H1 (cell line): ENCODE data around the gene MYL5. TPM values are rescaled to one million over a fixed set of nuclear protein-coding genes. Genes with fewer than 3 reads are reported as not detected.

Experiments
- CTCF ChIA-PET: fragments of 300-600 bp; sonication (Branson Sonifier 250); formaldehyde crosslinking; loops from one replicate; lab custom pipeline; 2021; ENCODE audit not compliant: partially characterized antibody; lab: Charles Lee
- POLR2A ChIA-PET: fragments of 300-600 bp; sonication (Branson Sonifier 250); formaldehyde crosslinking; loops from one replicate; lab custom pipeline; 2021; ENCODE audit warnings: inconsistent platforms; ENCODE audit not compliant: partially characterized antibody; lab: Charles Lee
- DNase-seq, 2 experiments: peaks; one replicate each; pipeline versions ENCODE4 v3.0.0 to v3.0.0-alpha.2; 2010 to 2022; ENCODE audit warnings: low spot score in 2 of 2, low read depth in 1 of 2, mixed read lengths in 1 of 2
- FAIRE-seq: peaks from 2 replicates; lab custom pipeline; 2011; peaks lifted over from hg19 to GRCh38; lab: Jason Lieb, UNC
- H2AFZ ChIP-seq: 2 replicates; pipeline ENCODE4 v1.8.1; 2012; ENCODE audit warnings: low read length, inconsistent platforms
- H2AK5ac ChIP-seq: 2 replicates; pipeline ENCODE4 v1.6.1; 2013; ENCODE audit warnings: low read depth, low read length
- H2BK120ac ChIP-seq: replicated peaks from 2 replicates; pipeline ENCODE3; 2013; ENCODE audit warnings: low read depth, low read length, inconsistent platforms
- H2BK12ac ChIP-seq: 2 replicates; pipeline ENCODE4 v1.6.1; 2013; ENCODE audit warnings: low read depth, low read length
- H2BK15ac ChIP-seq: 2 replicates; pipeline ENCODE4 v1.6.1; 2013; ENCODE audit warnings: low read length
- H2BK20ac ChIP-seq: 2 replicates; pipeline ENCODE4 v1.6.1; 2013; ENCODE audit warnings: low read length
- H2BK5ac ChIP-seq: 2 replicates; pipeline ENCODE4 v1.6.1; 2013; ENCODE audit warnings: low read depth, low read length
- H3K14ac ChIP-seq: 2 replicates; pipeline ENCODE4 v1.6.1; 2013; ENCODE audit warnings: inconsistent platforms; ENCODE audit not compliant: insufficient read length
- H3K18ac ChIP-seq: 2 replicates; pipeline ENCODE4 v1.6.1; 2013; ENCODE audit warnings: low read length; ENCODE audit errors: extremely low read depth
- H3K23ac ChIP-seq: 2 replicates; pipeline ENCODE4 v1.6.1; 2013; ENCODE audit warnings: inconsistent platforms; ENCODE audit not compliant: insufficient read length
- H3K23me2 ChIP-seq: 2 replicates; pipeline ENCODE4 v1.6.1; 2013; ENCODE audit warnings: low read depth, low read length
- H3K27ac ChIP-seq: 2 replicates; pipeline ENCODE4 v1.6.1; 2011; ENCODE audit warnings: low read depth, low read length, inconsistent platforms
- H3K27me3 ChIP-seq, 4 experiments: replicated peaks in 1 of 4; 1 replicate in 1 of 4; 2 replicates in 3 of 4; pipeline versions ENCODE4 v1.6.1 to v1.8.1; 2011 to 2013; ENCODE audit warnings: low read length in 3 of 4, mild to moderate bottlenecking in 3 of 4, inconsistent platforms in 2 of 4, mixed read lengths in 2 of 4, moderate library complexity in 1 of 4; ENCODE audit not compliant: control insufficient read depth in 3 of 4, insufficient read depth in 3 of 4; ENCODE audit errors: extremely low read depth in 1 of 4
- H3K36me3 ChIP-seq, 4 experiments: 2 replicates each; pipeline versions ENCODE4 v1.6.1 to v1.8.1; 2011 to 2013; ENCODE audit warnings: mild to moderate bottlenecking in 4 of 4, low read length in 3 of 4, moderate library complexity in 2 of 4, control low read depth in 1 of 4, inconsistent platforms in 1 of 4; ENCODE audit not compliant: insufficient read depth in 4 of 4, control insufficient read depth in 2 of 4
- H3K4ac ChIP-seq: replicated peaks from 2 replicates; pipeline ENCODE3; 2013; ENCODE audit warnings: low read length, low read depth, mixed read lengths, inconsistent platforms; ENCODE audit not compliant: insufficient read length
- H3K4me1 ChIP-seq, 4 experiments: replicated peaks in 1 of 4; 1 replicate in 1 of 4; 2 replicates in 3 of 4; pipeline versions ENCODE4 v1.6.1 to v1.8.1; 2011 to 2013; ENCODE audit warnings: low read length in 3 of 4, inconsistent platforms in 2 of 4, mixed read lengths in 1 of 4; ENCODE audit not compliant: insufficient read depth in 4 of 4, control insufficient read depth in 3 of 4
- H3K4me2 ChIP-seq, 2 experiments: 2 replicates each; pipeline versions ENCODE4 v1.6.1 to v1.8.1; 2011 to 2013; ENCODE audit warnings: low read depth in 2 of 2, low read length in 2 of 2, control low read depth in 1 of 2, inconsistent platforms in 1 of 2, mild to moderate bottlenecking in 1 of 2; ENCODE audit not compliant: insufficient read depth in 1 of 2
- H3K4me3 ChIP-seq, 4 experiments: fragments of 200-600, 300-600 bp in 1 of 4; sonication (generic), shearing (Covaris generic), sonication (Bioruptor Twin) in 1 of 4; 2 replicates each; pipeline versions ENCODE4 v1.5.1 to v1.8.1; 2011 to 2016; ENCODE audit warnings: low read length in 4 of 4, low read depth in 3 of 4, control low read depth in 2 of 4, inconsistent platforms in 2 of 4, mild to moderate bottlenecking in 2 of 4, mixed read lengths in 1 of 4, moderate library complexity in 1 of 4; ENCODE audit not compliant: insufficient read depth in 2 of 4; ENCODE audit errors: extremely low read depth in 1 of 4
- H3K56ac ChIP-seq: replicated peaks from 2 replicates; pipeline ENCODE3; 2013; ENCODE audit warnings: low read depth, mild to moderate bottlenecking, mixed read lengths, low read length, inconsistent platforms; ENCODE audit not compliant: insufficient read length
- H3K79me1 ChIP-seq: 2 replicates; pipeline ENCODE4 v1.6.1; 2013; ENCODE audit warnings: low read depth, low read length, control low read depth
- H3K79me2 ChIP-seq, 2 experiments: 2 replicates each; pipeline versions ENCODE4 v1.6.1 to v1.8.1; 2012 to 2013; ENCODE audit warnings: low read length in 2 of 2, mild to moderate bottlenecking in 2 of 2, inconsistent platforms in 1 of 2; ENCODE audit not compliant: insufficient read depth in 2 of 2, control insufficient read depth in 1 of 2
- H3K9ac ChIP-seq, 4 experiments: replicated peaks in 1 of 4; 1 replicate in 1 of 4; 2 replicates in 3 of 4; pipeline versions ENCODE4 v1.6.1 to v1.8.1; 2011 to 2013; ENCODE audit warnings: low read depth in 3 of 4, low read length in 3 of 4, control low read depth in 2 of 4, mild to moderate bottlenecking in 2 of 4, moderate library complexity in 2 of 4, inconsistent platforms in 1 of 4; ENCODE audit errors: extremely low read depth in 1 of 4
- H3K9me3 ChIP-seq, 2 experiments: 2 replicates each; pipeline versions ENCODE4 v1.6.1 to v1.8.1; 2012 to 2013; ENCODE audit warnings: mild to moderate bottlenecking in 2 of 2, moderate library complexity in 2 of 2, control low read depth in 1 of 2, inconsistent platforms in 1 of 2, low read depth in 1 of 2, low read length in 1 of 2, mixed read lengths in 1 of 2; ENCODE audit not compliant: insufficient read depth in 2 of 2
- H4K20me1 ChIP-seq, 2 experiments: replicated peaks in 1 of 2; 2 replicates each; pipeline versions ENCODE3 to v1.8.1; 2011 to 2013; ENCODE audit warnings: inconsistent platforms in 2 of 2, low read length in 2 of 2, mild to moderate bottlenecking in 1 of 2; ENCODE audit not compliant: insufficient read depth in 2 of 2, control insufficient read depth in 1 of 2
- H4K5ac ChIP-seq: 2 replicates; pipeline ENCODE4 v1.6.1; 2013; ENCODE audit warnings: low read length, low read depth, mixed read lengths, inconsistent platforms; ENCODE audit not compliant: insufficient read length
- H4K8ac ChIP-seq: 2 replicates; pipeline ENCODE4 v1.8.0; 2013; ENCODE audit warnings: mild to moderate bottlenecking, moderate library complexity, low read length, inconsistent platforms; ENCODE audit not compliant: insufficient read depth; ENCODE audit errors: extremely low read depth
- H4K91ac ChIP-seq: replicated peaks from 2 replicates; pipeline ENCODE3; 2013; ENCODE audit warnings: low read length, mixed read lengths, inconsistent platforms; ENCODE audit not compliant: insufficient read length
- CEBPB ChIP-seq: IDR thresholded peaks from 2 replicates; pipeline ENCODE4 v1.6.1; 2012; ENCODE audit warnings: low read depth, low read length
- CHD1 ChIP-seq: IDR thresholded peaks from 2 replicates; pipeline ENCODE4 v1.6.1; 2012; ENCODE audit warnings: low read depth, low read length, improper control_type of control experiment
- EP300 ChIP-seq, 2 experiments: IDR thresholded peaks; 1 replicate in 1 of 2; 2 replicates in 1 of 2; pipeline ENCODE4 v1.6.1; 2011 to 2012; ENCODE audit warnings: low read depth in 2 of 2, low read length in 2 of 2, mild to moderate bottlenecking in 2 of 2, borderline replicate concordance in 1 of 2, inconsistent platforms in 1 of 2, moderate library complexity in 1 of 2
- KDM4A ChIP-seq: IDR thresholded peaks from one replicate; pipeline ENCODE4 v1.7.1; 2012; ENCODE audit warnings: low read depth, mild to moderate bottlenecking, moderate library complexity, low read length, inconsistent platforms; ENCODE audit not compliant: severe bottlenecking
- MAFK ChIP-seq: IDR thresholded peaks from 2 replicates; pipeline ENCODE4 v1.6.1; 2012; ENCODE audit warnings: low read depth, mild to moderate bottlenecking, improper control_type of control experiment, low read length
- RXRA ChIP-seq: IDR thresholded peaks from 2 replicates; pipeline ENCODE4 v1.6.1; 2011; ENCODE audit warnings: low read depth, mild to moderate bottlenecking, low read length, moderate library complexity; ENCODE audit not compliant: insufficient read depth
- SIRT6 ChIP-seq: IDR thresholded peaks from one replicate; pipeline ENCODE4 v1.7.1; 2012; ENCODE audit warnings: low read length, inconsistent platforms
- SP4 ChIP-seq: IDR thresholded peaks from 2 replicates; pipeline ENCODE4 v1.6.1; 2012; ENCODE audit warnings: low read length, inconsistent platforms
- SRF ChIP-seq: IDR thresholded peaks from 2 replicates; pipeline ENCODE4 v1.6.1; 2011; ENCODE audit warnings: mild to moderate bottlenecking, low read depth, low read length, moderate library complexity
- TAF7 ChIP-seq: optimal IDR thresholded peaks from 2 replicates; pipeline ENCODE3; 2011; ENCODE audit warnings: low read depth, mild to moderate bottlenecking, inconsistent platforms, low read length, moderate library complexity, borderline replicate concordance
- TBP ChIP-seq: IDR thresholded peaks from 2 replicates; pipeline ENCODE4 v1.6.1; 2011; ENCODE audit warnings: low read depth, low read length, improper control_type of control experiment
- WGBS, 2 experiments: shearing (Covaris generic) in 1 of 2; methylation state at CpG; one replicate each; pipeline versions ENCODE4 v1.1.6 to v1.1.7; 2013 to 2015; ENCODE audit warnings: low lambda C conversion rate in 2 of 2, mixed read lengths in 2 of 2, inconsistent platforms in 1 of 2, low coverage in 1 of 2, missing lambda C conversion rate in 1 of 2; ENCODE audit not compliant: insufficient replicate concordance in 2 of 2, insufficient coverage in 1 of 2, insufficient read length in 1 of 2; ENCODE audit errors: extremely low coverage in 1 of 2, missing lambda C conversion rate in 1 of 2; 5-methylcytosine and 5-hydroxymethylcytosine counted together
- polyA plus RNA-seq, 7 experiments: library from polyadenylated mRNA; depleted of rRNA in 3 of 7; stranded (reverse) in 5 of 7; unstranded in 2 of 7; fragments of >200 nt in 5 of 7; fragments of 200-250 nt in 2 of 7; gene quantifications; 1 replicate in 5 of 7; 2 replicates in 1 of 7; 4 replicates in 1 of 7; pipeline versions ENCODE4 v1.2.1 to v1.2.3, GENCODE V29; 2011 to 2013; ENCODE audit warnings: missing spikeins in 2 of 7, mixed read lengths in 2 of 7
- total RNA-seq: library from RNA; stranded (reverse); fragmentation: NEBNext Ultra II Directional; extraction: Animal tissue kit (Norgen Biotek cat#: 25700); gene quantifications from 2 replicates; pipeline ENCODE4 v1.2.1, GENCODE V29; 2021
- TF ChIP-seq, protein P1 (sequence below): IDR thresholded peaks from 2 replicates; pipeline ENCODE4 v1.6.1; 2011; ENCODE audit warnings: low read depth, mild to moderate bottlenecking, low read length; ENCODE audit not compliant: insufficient read depth

The MYL5 gene
- total and polyA plus RNA-seq, 2 of the 8 experiments (the other 6 are each of a cell fraction or from before 2014, with no cell fraction given): 5.7 to 6.8 TPM

GRCh38 chr4:659851-660250 lies 14.5 kb upstream of the MYL5 start:
- Histone ChIP-seq H3K23ac (no peak overlapping the region), H3K79me2 (no peaks in the 10 kb centered on the region), H3K9me3 (no peaks in the 10 kb centered on the region), H2BK120ac (no peak overlapping the region), H2AK5ac (no peak overlapping the region), H3K14ac (no peak overlapping the region), H3K4ac (no peak overlapping the region), H3K36me3 (no peaks in the 10 kb centered on the region; a peak in 1 of 8 replicates), H3K79me1 (no peaks in the 10 kb centered on the region), H3K9ac (no peak overlapping the region; a peak in 1 of 7 replicates), H4K20me1 (peaks cover 0 to 22% of the 10 kb centered on the region in 2 experiments), H3K27me3 (0 out of 7 replicates have a peak, but pooled peaks cover 0 to 2% (median 0%) of the 10 kb centered on the region in 4 experiments), H4K8ac (no peak overlapping the region), H3K56ac (no peak overlapping the region), H3K23me2 (peaks cover 7% of the 10 kb centered on the region; the same call in 1 of the 2 replicates), H2BK5ac (no peak overlapping the region), H3K4me2 (no peak overlapping the region), H2BK20ac (no peak overlapping the region), H2BK15ac (no peak overlapping the region), H2BK12ac (no peak overlapping the region), H2AFZ (no peak overlapping the region), H4K91ac (no peak overlapping the region), H3K4me1 (no peaks in the 10 kb centered on the region), H3K18ac (no peak overlapping the region), H4K5ac (no peak overlapping the region), H3K27ac (no peak overlapping the region), H3K4me3 (no peak overlapping the region)
- 93% methylated on average over 8 of the region's 8 CpGs; no CpG with 5 or more reads in 1 of the 2 experiments for WGBS, 2 experiments
- ChIA-PET POLR2A (interaction anchor here (0.6 kb wide), 1 partner anchor 328 kb away, joined by 3 read pairs; no protein-coding TSS in a partner anchor), CTCF (no interaction called here)
- DNase-seq (no peak), FAIRE-seq (no peak)
- TF ChIP-seq RXRA: no peak
- TF ChIP-seq CHD1: no peak
- TF ChIP-seq, protein P1, sequence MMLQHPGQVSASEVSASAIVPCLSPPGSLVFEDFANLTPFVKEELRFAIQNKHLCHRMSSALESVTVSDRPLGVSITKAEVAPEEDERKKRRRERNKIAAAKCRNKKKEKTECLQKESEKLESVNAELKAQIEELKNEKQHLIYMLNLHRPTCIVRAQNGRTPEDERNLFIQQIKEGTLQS: no peak
- TF ChIP-seq SP4: no peak
- no peak for TF ChIP-seq SIRT6
- TF ChIP-seq MAFK: no peak
- TF ChIP-seq TBP: no peak
- TF ChIP-seq SRF: no peak
- no peak for TF ChIP-seq EP300 (IDR thresholded peaks at IDR 0.05; ENCODE audit: borderline replicate concordance in 1 of 2, low read depth in 2 of 2, low read length in 2 of 2)
- no peak for TF ChIP-seq KDM4A
- no peak for TF ChIP-seq TAF7
- no peak for TF ChIP-seq CEBPB
